Measurements from ENCODE around the gene MACROD2.

- TF ChIP-seq REST (IDR thresholded peaks at IDR 0.05; ENCODE audit: insufficient read depth in 1 of 2, low read depth in 2 of 2, low read length in 2 of 2) (no peak), POLR2AphosphoS5 (IDR thresholded peaks at IDR 0.05; ENCODE audit: low read depth, low read length) (no peak), TAF1 (IDR thresholded peaks at IDR 0.05; ENCODE audit: borderline replicate concordance, insufficient read depth, low read length) (no peak), FOXP2 (optimal IDR thresholded peaks at IDR 0.05; ENCODE audit: borderline replicate concordance, extremely low read depth, extremely low read length, insufficient read depth) (no peak)
Measured at GRCh38 chr20:15461938-15462337, 1466.6 kb downstream of the MACROD2 start.
